ENCODE measurements around the gene SMARCA2. TPM values are rescaled to one million over a fixed set of nuclear protein-coding genes. Genes with fewer than 3 reads are reported as not detected.

SMARCA2 gene
- total and polyA plus RNA-seq, 10 of the 15 experiments (the other 5 are each of a cell fraction or from before 2014, with no cell fraction given) = 100 to 392 (median 204) TPM

DNA sequence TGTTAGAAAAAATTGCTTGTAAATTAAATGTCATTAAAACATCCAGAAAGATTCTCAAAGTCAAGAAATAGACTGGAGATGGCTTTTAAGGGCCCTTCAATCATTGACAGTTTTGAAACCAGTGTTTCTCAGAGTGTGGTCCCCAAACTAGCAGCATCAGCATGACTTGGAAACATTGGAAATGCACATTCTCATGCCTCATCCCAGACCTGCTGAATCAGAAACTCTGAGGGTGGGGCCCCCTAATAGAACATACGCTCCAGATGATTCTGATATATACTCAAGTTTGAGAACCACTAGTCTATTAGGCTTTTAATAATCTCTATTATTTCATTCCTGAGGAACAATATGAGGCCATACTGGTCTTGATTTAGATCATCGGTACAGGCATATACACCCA, 181.6 kb downstream of the SMARCA2 start:
- ChIA-PET SMC1A (ENCODE audit: uncharacterized antibody, unreplicated experiment) (no interaction called here), CTCF (no interaction called here), POLR2A (no interaction called here), RAD21 (ENCODE audit: unreplicated experiment) (no interaction called here)
- H3K9me3 ChIP-seq (replicated peaks; ENCODE audit: control insufficient read depth, insufficient read depth, low read length) = peaks cover 6% of the 10 kb centered on the region; the same call in 2 of the 3 replicates
- FAIRE-seq (no peak), ATAC-seq (no peak), DNase-seq (ENCODE audit: low read depth, low spot score) (no peak)
- WGBS (ENCODE audit: insufficient coverage, insufficient replicate concordance, low lambda C conversion rate, missing lambda C conversion rate) = 98% methylated on average over 2 of the region's 2 CpGs
- H2AFZ ChIP-seq (ENCODE audit: control insufficient read depth, low read depth, low read length) = no peak overlapping the region
- no peak for TF ChIP-seq SMC3 (IDR thresholded peaks at IDR 0.05; ENCODE audit: borderline replicate concordance, low read length)
- TF ChIP-seq IRF4 (IDR thresholded peaks at IDR 0.05; ENCODE audit: low read depth, low read length) = no peak
- no peak for TF ChIP-seq CBX5 (IDR thresholded peaks at IDR 0.05; ENCODE audit: low read depth)
- TF ChIP-seq ESRRA (IDR thresholded peaks at IDR 0.05; ENCODE audit: low read length) = no peak
- TF ChIP-seq, protein P1, sequence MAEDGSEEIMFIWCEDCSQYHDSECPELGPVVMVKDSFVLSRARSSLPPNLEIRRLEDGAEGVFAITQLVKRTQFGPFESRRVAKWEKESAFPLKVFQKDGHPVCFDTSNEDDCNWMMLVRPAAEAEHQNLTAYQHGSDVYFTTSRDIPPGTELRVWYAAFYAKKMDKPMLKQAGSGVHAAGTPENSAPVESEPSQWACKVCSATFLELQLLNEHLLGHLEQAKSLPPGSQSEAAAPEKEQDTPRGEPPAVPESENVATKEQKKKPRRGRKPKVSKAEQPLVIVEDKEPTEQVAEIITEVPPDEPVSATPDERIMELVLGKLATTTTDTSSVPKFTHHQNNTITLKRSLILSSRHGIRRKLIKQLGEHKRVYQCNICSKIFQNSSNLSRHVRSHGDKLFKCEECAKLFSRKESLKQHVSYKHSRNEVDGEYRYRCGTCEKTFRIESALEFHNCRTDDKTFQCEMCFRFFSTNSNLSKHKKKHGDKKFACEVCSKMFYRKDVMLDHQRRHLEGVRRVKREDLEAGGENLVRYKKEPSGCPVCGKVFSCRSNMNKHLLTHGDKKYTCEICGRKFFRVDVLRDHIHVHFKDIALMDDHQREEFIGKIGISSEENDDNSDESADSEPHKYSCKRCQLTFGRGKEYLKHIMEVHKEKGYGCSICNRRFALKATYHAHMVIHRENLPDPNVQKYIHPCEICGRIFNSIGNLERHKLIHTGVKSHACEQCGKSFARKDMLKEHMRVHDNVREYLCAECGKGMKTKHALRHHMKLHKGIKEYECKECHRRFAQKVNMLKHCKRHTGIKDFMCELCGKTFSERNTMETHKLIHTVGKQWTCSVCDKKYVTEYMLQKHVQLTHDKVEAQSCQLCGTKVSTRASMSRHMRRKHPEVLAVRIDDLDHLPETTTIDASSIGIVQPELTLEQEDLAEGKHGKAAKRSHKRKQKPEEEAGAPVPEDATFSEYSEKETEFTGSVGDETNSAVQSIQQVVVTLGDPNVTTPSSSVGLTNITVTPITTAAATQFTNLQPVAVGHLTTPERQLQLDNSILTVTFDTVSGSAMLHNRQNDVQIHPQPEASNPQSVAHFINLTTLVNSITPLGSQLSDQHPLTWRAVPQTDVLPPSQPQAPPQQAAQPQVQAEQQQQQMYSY (CRISPR knock-in tag; IDR thresholded peaks at IDR 0.05) = no peak
- TF ChIP-seq IKZF2 (IDR thresholded peaks at IDR 0.05) = no peak
- H3K4me2 ChIP-seq (ENCODE audit: control insufficient read depth, insufficient read depth) = no peak overlapping the region
- H4K20me1 ChIP-seq (ENCODE audit: control insufficient read depth, insufficient read depth) = no peaks in the 10 kb centered on the region
- in situ Hi-C loops (cut with MboI) (no loop called here), intact Hi-C loops (cut with micrococcal nuclease; ENCODE audit: unreplicated experiment) (no loop called here)
- no peaks in the 10 kb centered on the region for H3K4me1 ChIP-seq (ENCODE audit: control insufficient read depth, insufficient read depth, low read length)
- H3K27ac ChIP-seq (ENCODE audit: control insufficient read depth, insufficient read depth) = no peak overlapping the region
- no TSS peak for BruUV-seq (replicated peaks)
- H3K36me3 ChIP-seq (ENCODE audit: control insufficient read depth in 2 of 2, insufficient read depth in 2 of 2, low read length in 1 of 2) = peaks cover 2 to 26% of the 10 kb centered on the region in 2 experiments
- H3K27me3 ChIP-seq (replicated peaks in 1 of 2; ENCODE audit: control insufficient read depth in 2 of 2, insufficient read depth in 2 of 2, low read length in 1 of 2) = no peaks in the 10 kb centered on the region
- no peaks in the 10 kb centered on the region for H3K79me2 ChIP-seq (ENCODE audit: control insufficient read depth, insufficient read depth, low read length)
- no peak overlapping the region for H3K4me3 ChIP-seq
- no peak overlapping the region for H3K9ac ChIP-seq (ENCODE audit: control insufficient read depth, insufficient read depth, low read length)

Measured in GM12878 (cell line).